ENCODE results near the gene MIR17HG. TPM values are rescaled to one million over a fixed set of nuclear protein-coding genes. Genes with fewer than 3 reads are reported as not detected.

MIR17HG gene
- total and polyA plus RNA-seq, 2 donors from 2014 or later: 1.2 to 5.7 TPM

- no peak for TF ChIP-seq CTCF (IDR thresholded peaks at IDR 0.05; ENCODE audit: borderline replicate concordance, extremely low read depth, insufficient read depth)
- no peak overlapping the region for H3K4me3 ChIP-seq (ENCODE audit: low read length in 3 of 3)
- no peaks in the 10 kb centered on the region for H3K27me3 ChIP-seq (ENCODE audit: control insufficient read depth, insufficient read depth, low read length)
- no peak overlapping the region for H3K27ac ChIP-seq (ENCODE audit: low read depth in 2 of 2, low read length in 2 of 2)
- no peaks in the 10 kb centered on the region for H3K4me1 ChIP-seq (ENCODE audit: control insufficient read depth in 2 of 3, insufficient read depth in 2 of 3, low read depth in 1 of 3, low read length in 3 of 3)
- FAIRE-seq (no peak), DNase-seq (no peak)
- intact Hi-C loops (cut with DNase I): no loop called here
- no peak overlapping the region for H3K9ac ChIP-seq (ENCODE audit: low read length in 3 of 3)
- no peaks in the 10 kb centered on the region for H3K36me3 ChIP-seq (ENCODE audit: control insufficient read depth in 2 of 3, insufficient read depth in 3 of 3, low read length in 3 of 3)
- H3K9me3 ChIP-seq (ENCODE audit: control insufficient read depth in 2 of 3, insufficient read depth in 1 of 3, low read length in 3 of 3): no peaks in the 10 kb centered on the region
Observed at GRCh38 chr13:91303031-91303430, 44.5 kb upstream of the MIR17HG start.

GRCh38 chr13:91304741-91305140, 42.7 kb upstream of the MIR17HG start:
- intact Hi-C loops (cut with DNase I): no loop called here
- Histone ChIP-seq H3K27me3 (ENCODE audit: control insufficient read depth, insufficient read depth, low read length) (no peaks in the 10 kb centered on the region), H3K4me3 (ENCODE audit: low read length in 3 of 3) (no peak overlapping the region), H3K4me1 (ENCODE audit: control insufficient read depth in 2 of 3, insufficient read depth in 2 of 3, low read depth in 1 of 3, low read length in 3 of 3) (no peaks in the 10 kb centered on the region), H3K9ac (ENCODE audit: low read length in 3 of 3) (no peak overlapping the region), H3K36me3 (ENCODE audit: control insufficient read depth in 2 of 3, insufficient read depth in 3 of 3, low read length in 3 of 3) (no peaks in the 10 kb centered on the region), H3K27ac (ENCODE audit: low read depth in 2 of 2, low read length in 2 of 2) (no peak overlapping the region), H3K9me3 (ENCODE audit: control insufficient read depth in 2 of 3, insufficient read depth in 1 of 3, low read length in 3 of 3) (no peaks in the 10 kb centered on the region)
- FAIRE-seq: no peak
- DNase-seq: no peak
- TF ChIP-seq CTCF (IDR thresholded peaks at IDR 0.05; ENCODE audit: borderline replicate concordance, extremely low read depth, insufficient read depth): no peak

- Histone ChIP-seq H3K4me3 (ENCODE audit: low read length in 3 of 3) (no peak overlapping the region), H3K4me1 (ENCODE audit: control insufficient read depth in 2 of 3, insufficient read depth in 2 of 3, low read depth in 1 of 3, low read length in 3 of 3) (no peaks in the 10 kb centered on the region), H3K27ac (ENCODE audit: low read depth in 2 of 2, low read length in 2 of 2) (no peak overlapping the region), H3K36me3 (ENCODE audit: control insufficient read depth in 2 of 3, insufficient read depth in 3 of 3, low read length in 3 of 3) (no peaks in the 10 kb centered on the region), H3K9me3 (ENCODE audit: control insufficient read depth in 2 of 3, insufficient read depth in 1 of 3, low read length in 3 of 3) (no peaks in the 10 kb centered on the region), H3K9ac (ENCODE audit: low read length in 3 of 3) (no peak overlapping the region), H3K27me3 (ENCODE audit: control insufficient read depth, insufficient read depth, low read length) (no peaks in the 10 kb centered on the region)
- intact Hi-C loops (cut with DNase I): no loop called here
- no peak for TF ChIP-seq CTCF (IDR thresholded peaks at IDR 0.05; ENCODE audit: borderline replicate concordance, extremely low read depth, insufficient read depth)
- no peak for FAIRE-seq
- no peak for DNase-seq
Observed at GRCh38 chr13:91305652-91306051, 41.8 kb upstream of the MIR17HG start.

- TF ChIP-seq CTCF (IDR thresholded peaks at IDR 0.05; ENCODE audit: borderline replicate concordance, extremely low read depth, insufficient read depth): no peak
- Histone ChIP-seq H3K4me1 (ENCODE audit: control insufficient read depth in 2 of 3, insufficient read depth in 2 of 3, low read depth in 1 of 3, low read length in 3 of 3) (no peaks in the 10 kb centered on the region), H3K27me3 (ENCODE audit: control insufficient read depth, insufficient read depth, low read length) (no peaks in the 10 kb centered on the region), H3K9ac (ENCODE audit: low read length in 3 of 3) (no peak overlapping the region), H3K9me3 (ENCODE audit: control insufficient read depth in 2 of 3, insufficient read depth in 1 of 3, low read length in 3 of 3) (no peaks in the 10 kb centered on the region), H3K36me3 (ENCODE audit: control insufficient read depth in 2 of 3, insufficient read depth in 3 of 3, low read length in 3 of 3) (no peaks in the 10 kb centered on the region), H3K27ac (ENCODE audit: low read depth in 2 of 2, low read length in 2 of 2) (no peak overlapping the region), H3K4me3 (ENCODE audit: low read length in 3 of 3) (no peak overlapping the region)
- FAIRE-seq (no peak), DNase-seq (no peak)
- intact Hi-C loops (cut with DNase I): no loop called here
Observed at GRCh38 chr13:91307887-91308286, 39.6 kb upstream of the MIR17HG start.
